NK-92 (cell line): ENCODE data around the gene ERBIN.

Experiments
- DNase-seq: peaks from one replicate; lab custom pipeline; 2025; ENCODE audit not compliant: unreplicated experiment; lab: John Stamatoyannopoulos, UW

The ERBIN gene

DNA sequence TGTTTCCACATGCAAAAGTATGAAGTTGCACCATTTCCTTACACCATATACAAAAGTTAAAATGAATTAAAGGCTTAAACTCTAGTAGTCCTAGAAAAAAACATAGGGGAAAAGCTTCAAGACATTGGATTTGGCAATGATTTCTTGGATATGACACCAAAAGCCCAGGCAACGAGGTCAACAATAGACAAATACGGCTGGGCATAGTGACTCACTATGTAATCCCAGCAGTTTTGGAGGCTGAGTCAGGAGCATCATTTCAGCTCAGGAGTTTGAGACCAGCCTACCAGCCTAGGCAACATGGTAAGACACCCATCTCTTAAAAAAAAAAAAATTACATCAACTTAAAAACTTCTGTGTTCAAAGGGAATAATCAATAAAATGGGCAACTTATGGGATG, 186.8 kb downstream of the ERBIN start:
- DNase-seq, result no peak

DNA sequence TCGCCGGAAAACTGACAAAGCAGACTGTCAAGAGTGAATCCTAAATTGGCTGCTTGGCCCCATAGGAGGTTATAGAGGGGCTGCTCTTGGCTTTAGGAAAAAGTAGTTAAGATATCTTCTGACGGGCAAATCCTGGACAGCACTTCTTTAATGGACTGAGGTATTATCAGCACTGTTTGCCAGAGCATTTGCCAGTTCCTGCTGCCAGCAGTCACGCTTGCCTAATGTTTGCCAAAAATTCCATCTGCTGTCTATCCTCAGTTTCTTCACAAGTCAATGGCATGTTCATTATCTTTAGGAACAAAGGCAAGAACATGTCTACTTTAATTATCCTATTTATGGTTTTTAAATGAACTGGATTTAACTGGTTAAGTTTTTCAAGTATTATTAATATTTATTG, 191.9 kb downstream of the ERBIN start:
- no peak for DNase-seq

DNA sequence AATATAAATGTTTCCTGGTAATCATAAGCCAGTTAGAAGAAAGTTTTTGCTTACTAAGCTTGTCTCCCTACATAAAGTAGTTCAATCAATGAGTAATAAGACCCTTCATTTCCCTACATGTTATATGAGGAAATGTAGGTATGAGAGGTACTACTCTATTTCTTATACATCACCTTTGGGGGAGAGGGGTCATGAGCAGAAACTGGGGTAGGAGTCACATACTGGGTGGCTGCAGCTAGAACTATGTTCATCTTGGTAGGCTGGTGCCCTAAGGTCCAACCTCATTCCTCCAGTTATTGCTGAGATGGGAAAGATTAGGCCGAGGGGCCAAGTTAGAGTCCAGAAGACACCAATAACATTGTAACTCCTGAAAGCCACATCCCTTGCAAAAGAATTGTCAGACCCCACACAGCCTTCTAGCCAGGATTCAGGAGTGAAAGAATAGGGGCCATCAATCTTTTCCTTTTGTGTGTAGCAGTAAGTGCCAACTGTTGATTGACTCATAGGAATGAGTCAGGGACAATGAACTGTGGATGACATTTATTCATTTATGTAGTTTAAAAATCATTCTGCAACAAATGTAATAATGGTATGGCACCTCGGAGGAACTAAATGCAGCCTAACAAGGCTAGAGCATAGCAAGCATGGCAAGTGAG, 196.1 kb downstream of the ERBIN start:
- no peak for DNase-seq

DNA sequence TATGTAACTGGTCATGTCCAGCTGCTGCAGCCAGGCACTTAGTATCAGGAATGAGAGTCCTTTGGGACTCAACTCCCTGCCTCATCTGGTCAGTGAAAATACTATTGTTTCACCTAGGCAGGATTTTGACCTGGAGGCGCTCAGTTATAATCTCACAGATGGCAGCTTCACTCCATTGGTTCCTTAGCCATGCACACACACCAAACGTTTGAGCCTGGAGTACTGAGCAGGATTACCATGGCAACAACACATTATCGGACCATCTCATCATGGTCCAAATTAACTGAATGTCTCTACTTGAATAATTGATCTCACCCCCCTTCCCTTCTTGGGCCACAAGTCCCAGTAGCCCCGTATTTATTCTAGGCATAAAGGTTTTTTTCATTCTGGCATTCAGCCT, 202.8 kb downstream of the ERBIN start:
- DNase-seq, result no peak

DNA sequence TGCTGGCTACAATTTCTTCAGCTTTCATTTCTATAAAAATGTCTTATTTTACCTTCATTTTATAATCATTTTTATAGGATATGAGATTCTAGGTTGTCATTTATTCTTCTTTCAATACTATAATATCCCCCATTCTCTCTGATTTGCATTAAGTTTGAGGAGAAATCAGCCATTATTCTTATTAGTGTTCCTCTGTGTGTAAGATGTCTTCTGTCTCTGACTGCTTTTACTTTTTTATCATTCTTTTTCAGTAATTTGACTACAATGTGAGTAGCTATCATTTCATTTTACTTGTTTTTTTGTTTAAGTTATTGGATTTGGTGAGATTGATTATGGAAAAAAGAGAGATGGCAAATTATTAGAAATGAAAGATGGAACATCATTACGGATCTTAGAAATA, 204.1 kb downstream of the ERBIN start:
- no peak for DNase-seq
